ENCODE measurements around the gene KRTAP5-2. TPM values are rescaled to one million over a fixed set of nuclear protein-coding genes. Genes with fewer than 3 reads are reported as not detected.

KRTAP5-2 gene
- total and polyA plus RNA-seq, 2 of the 4 experiments (the other 2 are of a cell fraction), result not detected

DNA sequence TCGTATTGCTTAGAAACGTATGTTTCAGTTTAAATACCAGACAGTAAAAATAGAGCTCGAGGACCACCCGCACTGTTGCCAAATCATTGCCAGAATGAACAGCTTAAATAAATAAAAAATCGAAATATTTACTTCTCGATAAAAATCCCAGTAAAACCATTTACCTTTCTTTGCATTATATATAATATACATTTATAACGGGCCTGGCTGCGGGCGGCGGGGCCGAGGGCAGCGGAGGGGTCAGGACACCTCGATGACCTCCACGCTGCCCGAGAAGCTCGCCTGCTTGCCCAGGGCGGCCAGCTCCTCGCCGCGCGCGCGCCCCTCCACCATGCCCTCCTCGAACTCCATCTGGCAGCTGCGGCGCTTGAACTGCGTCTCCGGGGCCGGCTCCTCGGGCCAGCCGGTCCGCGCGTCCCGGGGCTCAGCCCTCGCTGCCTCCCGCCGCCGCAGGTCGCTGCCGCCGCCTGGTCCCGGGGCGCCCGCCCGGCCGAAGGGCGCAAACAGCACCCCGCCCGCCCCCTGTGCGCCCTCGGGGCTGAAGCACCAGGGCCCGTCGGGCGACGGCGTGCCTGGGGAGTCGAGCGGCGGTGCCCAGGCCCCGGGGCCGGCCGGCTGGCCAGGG is 41.7 kb downstream of the KRTAP5-2 start (continued):
- TF ChIP-seq RCOR1 (IDR thresholded peaks at IDR 0.05; ENCODE audit: insufficient replicate concordance, low read length) (no peak), CTCF (conservative IDR thresholded peaks at IDR 0.05; ENCODE audit: low read depth, low read length) (no peak)

DNA sequence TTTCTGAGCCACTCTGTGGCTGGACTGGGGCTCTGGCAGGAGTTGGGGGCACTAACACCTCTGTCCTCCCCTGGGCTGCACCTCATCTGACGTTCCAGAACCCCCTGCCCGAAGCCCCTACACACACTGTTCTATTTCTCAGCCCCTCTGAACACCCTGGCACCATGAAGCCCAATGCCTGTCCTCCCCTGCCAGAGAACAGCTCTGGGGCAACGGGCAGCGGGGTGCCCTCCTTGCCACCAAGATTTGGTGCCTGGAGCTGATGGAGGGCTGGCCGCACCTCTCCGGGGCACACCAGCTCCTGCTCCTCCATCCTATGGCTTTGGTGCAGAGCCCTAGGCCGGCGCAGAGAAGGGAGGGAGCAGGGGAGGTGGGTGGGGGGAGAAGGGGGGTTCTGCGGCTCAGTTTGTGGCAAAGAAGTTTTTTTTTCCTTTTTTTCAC is 42.4 kb downstream of the KRTAP5-2 start:
- Histone ChIP-seq H4K8ac (ENCODE audit: low read depth in 2 of 2, low read length in 2 of 2) (no peak overlapping the region), H3K14ac (replicated peaks; ENCODE audit: low read depth, low read length) (no peak overlapping the region), H3K56ac (ENCODE audit: extremely low read depth, insufficient read depth, low read length) (no peak overlapping the region), H3K79me1 (ENCODE audit: low read depth in 1 of 2, low read length in 2 of 2) (peaks cover 0 to 16% of the 10 kb centered on the region in 2 experiments; a peak in 1 of 4 replicates), H2AK9ac (replicated peaks; ENCODE audit: low read depth, low read length, poor library complexity) (no peak overlapping the region), H3K27me3 (ENCODE audit: control insufficient read depth, insufficient read depth, low read length) (no peaks in the 10 kb centered on the region; the same call in 1 of the 2 replicates), H4K20me1 (ENCODE audit: insufficient read depth, low read length) (peaks cover 11% of the 10 kb centered on the region), H3K9ac (ENCODE audit: low read depth, low read length) (no peak overlapping the region), H3K23ac (ENCODE audit: low read depth, low read length) (no peak overlapping the region), H2BK20ac (ENCODE audit: low read depth, low read length) (no peak overlapping the region), H2AK5ac (ENCODE audit: low read depth, low read length) (no peak overlapping the region), H4K91ac (ENCODE audit: insufficient read depth, low read depth, low read length) (no peak overlapping the region), H3K9me1 (ENCODE audit: insufficient read depth, low read length) (peaks cover 14% of the 10 kb centered on the region), H3K4me2 (ENCODE audit: low read depth, low read length) (no peak overlapping the region), H3K18ac (ENCODE audit: low read depth, low read length) (no peak overlapping the region), H2AFZ (replicated peaks; ENCODE audit: low read length, poor library complexity) (no peak overlapping the region), H2BK15ac (ENCODE audit: low read depth, low read length) (no peak overlapping the region), H2BK5ac (ENCODE audit: low read depth, low read length, poor library complexity, severe bottlenecking) (no peak overlapping the region), H3K9me3 (ENCODE audit: control insufficient read depth, insufficient read depth, low read length) (no peaks in the 10 kb centered on the region), H2BK120ac (ENCODE audit: low read depth, low read length) (no peak overlapping the region), H3K4ac (ENCODE audit: low read depth, low read length) (no peak overlapping the region), H3K4me1 (ENCODE audit: control insufficient read depth, insufficient read depth, low read length) (peaks cover 20% of the 10 kb centered on the region), H3K4me3 (ENCODE audit: insufficient read depth, low read depth, low read length) (no peak overlapping the region), H4K5ac (ENCODE audit: low read depth, low read length) (no peak overlapping the region), H3K36me3 (ENCODE audit: control insufficient read depth, insufficient read depth, low read length) (peaks cover 9% of the 10 kb centered on the region; the same call in 1 of the 2 replicates), H3K27ac (ENCODE audit: insufficient read depth, low read length) (no peak overlapping the region)
- WGBS, 2 experiments (ENCODE audit: extremely low coverage in 2 of 2, insufficient read length in 1 of 2), result 81% methylated on average over 2 of the region's 9 CpGs; no CpG with 5 or more reads in 1 of the 2 experiments
- in situ Hi-C loops (cut with MboI; ENCODE audit: low sequenced_read_pairs) (no loop called here), dilution Hi-C loops (cut with HindIII; ENCODE audit: low sequenced_read_pairs, unreplicated experiment) (no loop called here), intact Hi-C loops (cut with micrococcal nuclease) (no loop called here)
- ChIA-PET POLR2A (ENCODE audit: unreplicated experiment) (no interaction called here), CTCF (no interaction called here)
- ATAC-seq (ENCODE audit: low read depth), result no peak
- BruUV-seq (replicated peaks), result no TSS peak
- no peak for DNase-seq
- no peak for TF ChIP-seq NFE2L2 (IDR thresholded peaks at IDR 0.05; ENCODE audit: low read depth, low read length)
- TF ChIP-seq FOS (IDR thresholded peaks at IDR 0.05; ENCODE audit: low read depth, low read length), result no peak
- TF ChIP-seq CHD1 (IDR thresholded peaks at IDR 0.05; ENCODE audit: low read depth, low read length), result no peak
- TF ChIP-seq, protein P1, sequence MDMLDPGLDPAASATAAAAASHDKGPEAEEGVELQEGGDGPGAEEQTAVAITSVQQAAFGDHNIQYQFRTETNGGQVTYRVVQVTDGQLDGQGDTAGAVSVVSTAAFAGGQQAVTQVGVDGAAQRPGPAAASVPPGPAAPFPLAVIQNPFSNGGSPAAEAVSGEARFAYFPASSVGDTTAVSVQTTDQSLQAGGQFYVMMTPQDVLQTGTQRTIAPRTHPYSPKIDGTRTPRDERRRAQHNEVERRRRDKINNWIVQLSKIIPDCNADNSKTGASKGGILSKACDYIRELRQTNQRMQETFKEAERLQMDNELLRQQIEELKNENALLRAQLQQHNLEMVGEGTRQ (IDR thresholded peaks at IDR 0.05; ENCODE audit: low read depth, low read length), result no peak
- no peak for TF ChIP-seq MAZ (IDR thresholded peaks at IDR 0.05; ENCODE audit: borderline replicate concordance, low read depth, low read length)
- no peak for TF ChIP-seq RFX5 (IDR thresholded peaks at IDR 0.05; ENCODE audit: low read depth, low read length)
- TF ChIP-seq CEBPB (IDR thresholded peaks at IDR 0.05; ENCODE audit: low read depth, low read length), result no peak
- TF ChIP-seq RAD21 (IDR thresholded peaks at IDR 0.05; ENCODE audit: low read length), result no peak
- TF ChIP-seq BHLHE40 (IDR thresholded peaks at IDR 0.05; ENCODE audit: low read depth, low read length), result no peak
- TF ChIP-seq MXI1 (IDR thresholded peaks at IDR 0.05; ENCODE audit: borderline replicate concordance, low read depth, low read length), result no peak
- no peak for TF ChIP-seq MAFK (IDR thresholded peaks at IDR 0.05; ENCODE audit: low read depth, low read length)
- TF ChIP-seq SMC3 (IDR thresholded peaks at IDR 0.05; ENCODE audit: low read depth, low read length), result no peak
